SK-N-SH treated with all-trans-retinoic acid at 6 μM for 48 hours (cell line): Measurements from ENCODE around the gene DOK5.

Source experiments
- ATAC-seq: fragments of 200-7000 bp; cut with Tn5 transposase; 3 replicates; pipeline ENCODE4 v1.9.1; 2020; ENCODE audit warnings: mild to moderate bottlenecking, moderate library complexity
- ARNTL ChIP-seq: fragments of 450-650 bp; formaldehyde crosslinking; IDR thresholded peaks from 2 replicates; pipeline ENCODE4 v1.5.0; 2020; ENCODE audit warnings: low read depth, mild to moderate bottlenecking, moderate library complexity, borderline replicate concordance
- BACH2 ChIP-seq: fragments of 250-450 bp; sonication (Bioruptor Pico); IDR thresholded peaks from 2 replicates; pipeline ENCODE4 v1.9.0; 2021; ENCODE audit warnings: mild to moderate bottlenecking, borderline replicate concordance
- CSDC2 ChIP-seq: fragments of 250-450 bp; sonication (Bioruptor Pico); IDR thresholded peaks from 2 replicates; pipeline ENCODE4 v1.5.0; 2020; ENCODE audit warnings: mild to moderate bottlenecking, moderate library complexity
- ESRRG ChIP-seq: fragments of 250-450 bp; sonication (Bioruptor Pico); IDR thresholded peaks from 2 replicates; pipeline ENCODE4 v1.6.1; 2021; ENCODE audit warnings: mild to moderate bottlenecking
- GLIS3 ChIP-seq: fragments of 250-450 bp; sonication (Bioruptor Pico); IDR thresholded peaks from 2 replicates; pipeline ENCODE4 v1.5.0; 2020; ENCODE audit warnings: mild to moderate bottlenecking, moderate library complexity
- ISL1 ChIP-seq: fragments of 250-450 bp; sonication (Bioruptor Pico); IDR thresholded peaks from 2 replicates; pipeline ENCODE4 v2.1.2; 2022; ENCODE audit warnings: mild to moderate bottlenecking, moderate library complexity
- OSR1 ChIP-seq: fragments of 250-450 bp; sonication (Bioruptor Pico); IDR thresholded peaks from 2 replicates; pipeline ENCODE4 v1.8.0; 2022; ENCODE audit warnings: moderate library complexity, mild to moderate bottlenecking, inconsistent platforms
- PPARA ChIP-seq: fragments of 250-450 bp; sonication (Bioruptor Pico); IDR thresholded peaks from 2 replicates; pipeline ENCODE4 v1.5.0; 2020; ENCODE audit warnings: mild to moderate bottlenecking, borderline replicate concordance
- RARB ChIP-seq: fragments of 250-450 bp; sonication (Bioruptor Pico); IDR thresholded peaks from 2 replicates; pipeline ENCODE4 v1.8.0; 2021; ENCODE audit warnings: mild to moderate bottlenecking, moderate library complexity
- SNAI2 ChIP-seq: fragments of 250-450 bp; sonication (Bioruptor Pico); IDR thresholded peaks from 2 replicates; pipeline ENCODE4 v1.5.0; 2020; ENCODE audit warnings: mild to moderate bottlenecking, moderate library complexity
- TCF4 ChIP-seq: fragments of 250-450 bp; sonication (Bioruptor Pico); IDR thresholded peaks from 2 replicates; pipeline ENCODE4 v1.8.0; 2021; ENCODE audit warnings: mild to moderate bottlenecking, moderate library complexity, borderline replicate concordance
- TOX ChIP-seq: fragments of 250-450 bp; sonication (Bioruptor Pico); IDR thresholded peaks from 2 replicates; pipeline ENCODE4 v1.8.0; 2021; ENCODE audit warnings: mild to moderate bottlenecking, moderate library complexity, borderline replicate concordance
- ZC3H10 ChIP-seq: fragments of 250-450 bp; sonication (Bioruptor Pico); IDR thresholded peaks from 2 replicates; pipeline ENCODE4 v1.5.1; 2021; ENCODE audit warnings: mild to moderate bottlenecking, moderate library complexity
- ZFP3 ChIP-seq: fragments of 250-450 bp; sonication (Bioruptor Pico); IDR thresholded peaks from 2 replicates; pipeline ENCODE4 v1.5.0; 2020; ENCODE audit warnings: mild to moderate bottlenecking, moderate library complexity
- ZFP30 ChIP-seq: fragments of 450-650 bp; formaldehyde crosslinking; IDR thresholded peaks from 2 replicates; pipeline ENCODE4 v1.5.0; 2022; ENCODE audit warnings: mild to moderate bottlenecking, moderate library complexity
- ZNF565 ChIP-seq: fragments of 450-650 bp; formaldehyde crosslinking; conservative IDR thresholded peaks from 2 replicates; pipeline ENCODE4 v1.5.0; 2020; ENCODE audit warnings: low read depth, mild to moderate bottlenecking, moderate library complexity
- ZNF70 ChIP-seq: fragments of 450-650 bp; formaldehyde crosslinking; IDR thresholded peaks from 2 replicates; pipeline ENCODE4 v1.5.0; 2020; ENCODE audit warnings: mild to moderate bottlenecking, moderate library complexity
- ZNF8 ChIP-seq: fragments of 450-650 bp; formaldehyde crosslinking; IDR thresholded peaks from 2 replicates; pipeline ENCODE4 v1.5.0; 2020; ENCODE audit warnings: mild to moderate bottlenecking, moderate library complexity
- TF ChIP-seq, protein P1 (sequence below): fragments of 250-450 bp; sonication (Bioruptor Pico); IDR thresholded peaks from 2 replicates; pipeline ENCODE4 v1.5.0; 2020; ENCODE audit warnings: mild to moderate bottlenecking, moderate library complexity
- TF ChIP-seq, protein P2 (sequence below): fragments of 250-450 bp; sonication (Bioruptor Pico); IDR thresholded peaks from 2 replicates; pipeline ENCODE4 v1.5.1; 2020; ENCODE audit warnings: low read depth, mild to moderate bottlenecking, moderate library complexity
- TF ChIP-seq, protein P3 (sequence below): fragments of 250-450 bp; sonication (Bioruptor Pico); IDR thresholded peaks from 2 replicates; pipeline ENCODE4 v1.8.0; 2020; ENCODE audit warnings: mild to moderate bottlenecking, moderate library complexity, borderline replicate concordance
- TF ChIP-seq, protein P4 (sequence below): fragments of 250-450 bp; sonication (Bioruptor Pico); IDR thresholded peaks from 2 replicates; pipeline ENCODE4 v1.5.1; 2021; ENCODE audit warnings: mild to moderate bottlenecking, moderate library complexity

DOK5 gene

DNA sequence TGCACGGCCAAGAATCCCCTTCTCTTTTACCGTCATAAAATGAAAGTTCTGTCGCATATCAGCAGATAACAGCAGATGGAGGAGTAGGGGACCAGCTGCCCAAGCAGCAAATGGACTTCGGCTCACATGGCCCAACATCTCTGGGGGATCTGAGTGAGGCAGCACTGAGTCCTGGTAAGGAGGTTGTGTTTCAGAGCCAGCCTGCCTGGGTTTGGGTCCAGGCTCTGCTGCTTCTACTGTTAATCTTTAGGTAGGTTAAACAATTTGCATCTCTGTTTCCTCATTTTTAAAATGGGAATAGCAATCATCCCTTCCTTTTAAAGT, 193.6 kb downstream of the DOK5 start:
- TF ChIP-seq SNAI2 (CRISPR knock-in tag) (no peak), CSDC2 (CRISPR knock-in tag) (no peak), OSR1 (CRISPR knock-in tag) (no peak), ZNF70 (CRISPR knock-in tag) (no peak), ZFP30 (no peak), ZNF8 (CRISPR knock-in tag) (no peak), ISL1 (CRISPR knock-in tag) (no peak), ZC3H10 (CRISPR knock-in tag) (no peak), ZFP3 (CRISPR knock-in tag) (no peak), TOX (no peak), TCF4 (CRISPR knock-in tag) (no peak), ESRRG (no peak), ZNF565 (no peak), RARB (no peak), BACH2 (CRISPR knock-in tag) (no peak)
- TF ChIP-seq, protein P1, sequence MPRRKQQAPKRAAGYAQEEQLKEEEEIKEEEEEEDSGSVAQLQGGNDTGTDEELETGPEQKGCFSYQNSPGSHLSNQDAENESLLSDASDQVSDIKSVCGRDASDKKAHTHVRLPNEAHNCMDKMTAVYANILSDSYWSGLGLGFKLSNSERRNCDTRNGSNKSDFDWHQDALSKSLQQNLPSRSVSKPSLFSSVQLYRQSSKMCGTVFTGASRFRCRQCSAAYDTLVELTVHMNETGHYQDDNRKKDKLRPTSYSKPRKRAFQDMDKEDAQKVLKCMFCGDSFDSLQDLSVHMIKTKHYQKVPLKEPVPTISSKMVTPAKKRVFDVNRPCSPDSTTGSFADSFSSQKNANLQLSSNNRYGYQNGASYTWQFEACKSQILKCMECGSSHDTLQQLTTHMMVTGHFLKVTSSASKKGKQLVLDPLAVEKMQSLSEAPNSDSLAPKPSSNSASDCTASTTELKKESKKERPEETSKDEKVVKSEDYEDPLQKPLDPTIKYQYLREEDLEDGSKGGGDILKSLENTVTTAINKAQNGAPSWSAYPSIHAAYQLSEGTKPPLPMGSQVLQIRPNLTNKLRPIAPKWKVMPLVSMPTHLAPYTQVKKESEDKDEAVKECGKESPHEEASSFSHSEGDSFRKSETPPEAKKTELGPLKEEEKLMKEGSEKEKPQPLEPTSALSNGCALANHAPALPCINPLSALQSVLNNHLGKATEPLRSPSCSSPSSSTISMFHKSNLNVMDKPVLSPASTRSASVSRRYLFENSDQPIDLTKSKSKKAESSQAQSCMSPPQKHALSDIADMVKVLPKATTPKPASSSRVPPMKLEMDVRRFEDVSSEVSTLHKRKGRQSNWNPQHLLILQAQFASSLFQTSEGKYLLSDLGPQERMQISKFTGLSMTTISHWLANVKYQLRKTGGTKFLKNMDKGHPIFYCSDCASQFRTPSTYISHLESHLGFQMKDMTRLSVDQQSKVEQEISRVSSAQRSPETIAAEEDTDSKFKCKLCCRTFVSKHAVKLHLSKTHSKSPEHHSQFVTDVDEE (CRISPR knock-in tag): no peak
- TF ChIP-seq, protein P2, sequence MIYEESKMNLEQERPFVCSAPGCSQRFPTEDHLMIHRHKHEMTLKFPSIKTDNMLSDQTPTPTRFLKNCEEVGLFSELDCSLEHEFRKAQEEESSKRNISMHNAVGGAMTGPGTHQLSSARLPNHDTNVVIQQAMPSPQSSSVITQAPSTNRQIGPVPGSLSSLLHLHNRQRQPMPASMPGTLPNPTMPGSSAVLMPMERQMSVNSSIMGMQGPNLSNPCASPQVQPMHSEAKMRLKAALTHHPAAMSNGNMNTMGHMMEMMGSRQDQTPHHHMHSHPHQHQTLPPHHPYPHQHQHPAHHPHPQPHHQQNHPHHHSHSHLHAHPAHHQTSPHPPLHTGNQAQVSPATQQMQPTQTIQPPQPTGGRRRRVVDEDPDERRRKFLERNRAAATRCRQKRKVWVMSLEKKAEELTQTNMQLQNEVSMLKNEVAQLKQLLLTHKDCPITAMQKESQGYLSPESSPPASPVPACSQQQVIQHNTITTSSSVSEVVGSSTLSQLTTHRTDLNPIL: no peak
- TF ChIP-seq, protein P3, sequence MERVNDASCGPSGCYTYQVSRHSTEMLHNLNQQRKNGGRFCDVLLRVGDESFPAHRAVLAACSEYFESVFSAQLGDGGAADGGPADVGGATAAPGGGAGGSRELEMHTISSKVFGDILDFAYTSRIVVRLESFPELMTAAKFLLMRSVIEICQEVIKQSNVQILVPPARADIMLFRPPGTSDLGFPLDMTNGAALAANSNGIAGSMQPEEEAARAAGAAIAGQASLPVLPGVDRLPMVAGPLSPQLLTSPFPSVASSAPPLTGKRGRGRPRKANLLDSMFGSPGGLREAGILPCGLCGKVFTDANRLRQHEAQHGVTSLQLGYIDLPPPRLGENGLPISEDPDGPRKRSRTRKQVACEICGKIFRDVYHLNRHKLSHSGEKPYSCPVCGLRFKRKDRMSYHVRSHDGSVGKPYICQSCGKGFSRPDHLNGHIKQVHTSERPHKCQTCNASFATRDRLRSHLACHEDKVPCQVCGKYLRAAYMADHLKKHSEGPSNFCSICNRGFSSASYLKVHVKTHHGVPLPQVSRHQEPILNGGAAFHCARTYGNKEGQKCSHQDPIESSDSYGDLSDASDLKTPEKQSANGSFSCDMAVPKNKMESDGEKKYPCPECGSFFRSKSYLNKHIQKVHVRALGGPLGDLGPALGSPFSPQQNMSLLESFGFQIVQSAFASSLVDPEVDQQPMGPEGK: no peak
- TF ChIP-seq, protein P4, sequence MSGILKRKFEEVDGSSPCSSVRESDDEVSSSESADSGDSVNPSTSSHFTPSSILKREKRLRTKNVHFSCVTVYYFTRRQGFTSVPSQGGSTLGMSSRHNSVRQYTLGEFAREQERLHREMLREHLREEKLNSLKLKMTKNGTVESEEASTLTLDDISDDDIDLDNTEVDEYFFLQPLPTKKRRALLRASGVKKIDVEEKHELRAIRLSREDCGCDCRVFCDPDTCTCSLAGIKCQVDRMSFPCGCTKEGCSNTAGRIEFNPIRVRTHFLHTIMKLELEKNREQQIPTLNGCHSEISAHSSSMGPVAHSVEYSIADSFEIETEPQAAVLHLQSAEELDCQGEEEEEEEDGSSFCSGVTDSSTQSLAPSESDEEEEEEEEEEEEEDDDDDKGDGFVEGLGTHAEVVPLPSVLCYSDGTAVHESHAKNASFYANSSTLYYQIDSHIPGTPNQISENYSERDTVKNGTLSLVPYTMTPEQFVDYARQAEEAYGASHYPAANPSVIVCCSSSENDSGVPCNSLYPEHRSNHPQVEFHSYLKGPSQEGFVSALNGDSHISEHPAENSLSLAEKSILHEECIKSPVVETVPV (CRISPR knock-in tag): no peak
- ATAC-seq: no peak

DNA sequence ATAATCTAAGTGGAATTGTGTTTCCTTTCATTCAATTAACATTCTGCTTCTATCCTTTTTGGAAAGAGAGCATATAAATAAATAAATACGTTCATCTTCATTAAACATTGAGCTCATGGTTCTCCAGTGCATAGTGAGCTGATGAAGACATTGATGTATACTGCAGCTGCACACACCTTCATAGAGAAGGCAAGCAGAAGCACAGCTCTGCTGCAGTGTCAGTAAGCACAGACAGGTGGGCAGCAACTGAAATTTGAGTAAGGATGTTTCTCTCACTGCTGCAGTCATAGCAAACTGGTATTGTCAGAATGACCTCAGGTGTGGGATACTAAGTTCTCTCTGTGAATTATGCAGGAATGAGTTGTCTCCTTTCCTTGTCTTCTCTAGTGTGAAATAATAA, 202.9 kb downstream of the DOK5 start:
- TF ChIP-seq ZFP3 (CRISPR knock-in tag) (no peak), CSDC2 (CRISPR knock-in tag) (no peak), TCF4 (CRISPR knock-in tag) (no peak), ISL1 (CRISPR knock-in tag) (no peak), ZNF565 (no peak), ESRRG (no peak), PPARA (no peak), GLIS3 (CRISPR knock-in tag) (no peak)
- no peak for ATAC-seq

DNA sequence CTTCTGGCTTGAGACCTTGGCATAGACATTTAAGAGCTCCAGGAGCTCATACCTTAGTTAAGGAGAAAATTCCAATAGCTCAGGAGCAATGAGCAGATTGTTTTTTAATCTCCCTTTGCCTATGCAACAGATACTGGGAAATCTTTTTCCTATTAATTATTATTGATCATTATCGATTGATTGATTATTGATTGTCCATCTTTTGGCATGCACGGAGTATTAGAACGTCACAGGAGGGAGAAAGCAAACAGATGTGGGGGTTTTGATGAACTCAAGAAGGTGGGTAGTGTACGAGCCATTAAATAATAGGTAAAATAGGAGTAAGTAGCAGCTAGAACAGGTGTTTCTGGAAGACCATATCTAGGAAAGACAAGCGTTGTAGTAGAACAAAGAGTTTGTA, 205.0 kb downstream of the DOK5 start:
- ATAC-seq: no peak
- no peak for TF ChIP-seq SNAI2 (CRISPR knock-in tag)
- TF ChIP-seq, protein P3: no peak
- TF ChIP-seq ARNTL (CRISPR knock-in tag): no peak
- no peak for TF ChIP-seq TCF4 (CRISPR knock-in tag)
- TF ChIP-seq ISL1 (CRISPR knock-in tag): no peak
- no peak for TF ChIP-seq ZFP3 (CRISPR knock-in tag)
- TF ChIP-seq, protein P1 (CRISPR knock-in tag): no peak
- no peak for TF ChIP-seq PPARA
- TF ChIP-seq ZNF565: no peak
- no peak for TF ChIP-seq GLIS3 (CRISPR knock-in tag)
- TF ChIP-seq ZFP30: no peak
- no peak for TF ChIP-seq ESRRG
- TF ChIP-seq, all 23 proteins: peak for 0
